Subcutaneous adipose tissue (tissue), 4 donors: ENCODE measurements around the gene COQ8A. TPM values are rescaled to one million over a fixed set of nuclear protein-coding genes. Genes with fewer than 3 reads are reported as not detected.

Experiments
- CTCF ChIP-seq: fragments of 450-650 bp; IDR thresholded peaks from one replicate; pipeline ENCODE4 v1.5.1; 2016; ENCODE audit warnings: low read depth, mild to moderate bottlenecking, control low read depth, antibody characterized with exemption, moderate library complexity
- total RNA-seq, 4 donors: library from RNA; depleted of rRNA; stranded (reverse); fragments of >200 nt; gene quantifications; one replicate each; pipeline ENCODE4 v1.1.0, GENCODE V29; 2016

The COQ8A gene
- total RNA-seq, 4 donors from 2014 or later = 119 to 506 (median 227) TPM

- no peak for TF ChIP-seq CTCF
Measured at GRCh38 chr1:226908913-226909312, 31.2 kb upstream of the COQ8A start.

GRCh38 chr1:226912587-226913176, 27.4 kb upstream of the COQ8A start:
- no peak for TF ChIP-seq CTCF

- no peak for TF ChIP-seq CTCF
Measured at GRCh38 chr1:226915672-226915995, 24.5 kb upstream of the COQ8A start.

GRCh38 chr1:226916497-226916896, 23.6 kb upstream of the COQ8A start:
- TF ChIP-seq CTCF = no peak

- TF ChIP-seq CTCF = no peak
Measured at GRCh38 chr1:226919587-226919986, 20.5 kb upstream of the COQ8A start.

GRCh38 chr1:226919995-226920394, 20.1 kb upstream of the COQ8A start:
- no peak for TF ChIP-seq CTCF

- no peak for TF ChIP-seq CTCF
Measured at GRCh38 chr1:226920446-226920894, 19.6 kb upstream of the COQ8A start.
